Measurements from ENCODE around the gene PANK4. TPM values are rescaled to one million over a fixed set of nuclear protein-coding genes. Genes with fewer than 3 reads are reported as not detected.

PANK4 gene
- total RNA-seq, 1 donor from 2014 or later, result 26.3 TPM

DNA sequence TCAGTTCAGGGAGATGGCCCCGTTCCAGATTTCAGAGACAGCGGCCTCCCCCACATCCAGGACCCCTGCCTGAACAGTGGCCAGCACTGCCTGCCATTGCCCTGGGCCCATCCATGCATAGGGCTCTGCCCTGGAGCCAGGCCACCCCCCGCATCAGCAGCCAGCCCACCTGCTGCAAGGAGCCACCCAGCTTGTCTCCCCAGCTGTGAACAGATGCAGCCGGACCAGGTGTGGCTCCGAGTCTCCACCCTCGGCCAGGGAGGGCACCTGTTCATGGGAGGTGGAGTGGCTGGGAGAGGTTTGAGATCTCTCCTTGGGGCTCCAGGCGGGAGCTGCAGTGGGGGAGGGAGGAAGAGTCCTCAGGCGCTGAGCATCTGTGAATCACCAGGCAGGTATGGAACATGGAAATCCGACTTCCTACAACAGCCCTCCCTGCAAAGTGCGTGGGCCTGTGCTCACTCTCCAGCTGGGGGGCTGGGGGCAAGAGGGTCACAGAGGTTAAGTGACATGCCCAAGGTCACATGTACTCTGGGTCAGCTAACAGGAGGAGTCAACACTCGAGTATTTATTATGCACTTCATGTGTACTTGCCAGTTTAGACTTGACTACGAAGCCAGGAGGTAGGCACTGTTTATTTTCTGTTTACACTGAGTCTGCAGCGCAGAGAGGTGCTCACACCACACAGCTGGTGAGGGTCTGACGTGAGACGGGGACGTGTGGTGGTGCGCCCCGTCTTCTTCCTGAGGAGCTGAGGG lies 8.5 kb upstream of the PANK4 start:
- H3K79me2 ChIP-seq (ENCODE audit: insufficient read depth, low read length), result no peaks in the 10 kb centered on the region
- H3K27ac ChIP-seq (ENCODE audit: low read depth, low read length), result no peak overlapping the region
- FAIRE-seq (no peak), DNase-seq (ENCODE audit: low read depth) (peak; percentile 48)
- H3K4me1 ChIP-seq (ENCODE audit: insufficient read depth, low read length), result peaks cover 38% of the 10 kb centered on the region
- Mint-ChIP-seq H3K27ac (ENCODE audit: unreplicated experiment) (no peak overlapping the region), H3K36me3 (ENCODE audit: low read depth, unreplicated experiment) (no peaks in the 10 kb centered on the region), H3K9me3 (ENCODE audit: unreplicated experiment) (no peaks in the 10 kb centered on the region), H3K4me3 (ENCODE audit: unreplicated experiment) (peak overlapping the region; percentile 50), H3K4me1 (ENCODE audit: low read depth, unreplicated experiment) (peaks cover 10% of the 10 kb centered on the region), H3K27me3 (ENCODE audit: low read depth, unreplicated experiment) (peaks cover 46% of the 10 kb centered on the region)
- H4K20me1 ChIP-seq (ENCODE audit: insufficient read depth, low read length), result no peaks in the 10 kb centered on the region
- H2AFZ ChIP-seq (ENCODE audit: low read depth, low read length), result no peak overlapping the region
- peaks cover 6% of the 10 kb centered on the region for H3K27me3 ChIP-seq (ENCODE audit: insufficient read depth, low read length)
- TF ChIP-seq, protein P1, sequence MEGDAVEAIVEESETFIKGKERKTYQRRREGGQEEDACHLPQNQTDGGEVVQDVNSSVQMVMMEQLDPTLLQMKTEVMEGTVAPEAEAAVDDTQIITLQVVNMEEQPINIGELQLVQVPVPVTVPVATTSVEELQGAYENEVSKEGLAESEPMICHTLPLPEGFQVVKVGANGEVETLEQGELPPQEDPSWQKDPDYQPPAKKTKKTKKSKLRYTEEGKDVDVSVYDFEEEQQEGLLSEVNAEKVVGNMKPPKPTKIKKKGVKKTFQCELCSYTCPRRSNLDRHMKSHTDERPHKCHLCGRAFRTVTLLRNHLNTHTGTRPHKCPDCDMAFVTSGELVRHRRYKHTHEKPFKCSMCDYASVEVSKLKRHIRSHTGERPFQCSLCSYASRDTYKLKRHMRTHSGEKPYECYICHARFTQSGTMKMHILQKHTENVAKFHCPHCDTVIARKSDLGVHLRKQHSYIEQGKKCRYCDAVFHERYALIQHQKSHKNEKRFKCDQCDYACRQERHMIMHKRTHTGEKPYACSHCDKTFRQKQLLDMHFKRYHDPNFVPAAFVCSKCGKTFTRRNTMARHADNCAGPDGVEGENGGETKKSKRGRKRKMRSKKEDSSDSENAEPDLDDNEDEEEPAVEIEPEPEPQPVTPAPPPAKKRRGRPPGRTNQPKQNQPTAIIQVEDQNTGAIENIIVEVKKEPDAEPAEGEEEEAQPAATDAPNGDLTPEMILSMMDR (IDR thresholded peaks at IDR 0.05; ENCODE audit: insufficient read depth, low read depth, low read length), result no peak
- no peak for TF ChIP-seq EZH2 (IDR thresholded peaks at IDR 0.05; ENCODE audit: insufficient read depth, low read length)
- no peak overlapping the region for H3K4me3 ChIP-seq (ENCODE audit: insufficient read depth, low read depth, low read length)
- no peaks in the 10 kb centered on the region for H3K9me3 ChIP-seq (ENCODE audit: insufficient read depth, low read depth, low read length)
- no peaks in the 10 kb centered on the region for H3K36me3 ChIP-seq (ENCODE audit: insufficient read depth, low read length)
- H3K9ac ChIP-seq (ENCODE audit: low read length), result no peak overlapping the region
- H3K4me2 ChIP-seq (ENCODE audit: low read length), result peak overlapping the region; percentile 72

DNA sequence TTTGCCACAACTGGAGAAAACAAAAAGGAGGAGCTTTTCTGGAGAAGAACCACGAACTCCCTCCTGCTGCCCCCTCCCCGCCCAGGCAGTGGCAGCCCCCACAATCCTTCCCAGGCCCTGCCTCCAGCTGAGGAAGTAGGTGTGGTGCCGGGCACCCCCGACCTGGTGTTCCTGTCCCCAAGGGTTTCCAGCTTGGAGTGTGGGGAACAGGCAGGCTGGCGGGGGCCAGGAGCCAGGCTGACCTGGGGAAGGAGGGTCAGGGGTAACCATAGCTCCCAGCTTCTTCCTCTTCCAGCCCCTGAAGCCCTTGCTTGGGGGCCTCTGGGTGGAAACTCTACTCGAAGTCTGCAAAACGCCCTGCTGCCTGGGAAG lies 7.9 kb upstream of the PANK4 start:
- H3K4me3 ChIP-seq (ENCODE audit: insufficient read depth, low read depth, low read length), result no peak overlapping the region
- H4K20me1 ChIP-seq (ENCODE audit: insufficient read depth, low read length), result no peaks in the 10 kb centered on the region
- H3K27me3 Mint-ChIP-seq (ENCODE audit: low read depth, unreplicated experiment), result peaks cover 46% of the 10 kb centered on the region
- H3K27ac Mint-ChIP-seq (ENCODE audit: unreplicated experiment), result no peak overlapping the region
- no peaks in the 10 kb centered on the region for H3K9me3 Mint-ChIP-seq (ENCODE audit: unreplicated experiment)
- DNase-seq (ENCODE audit: low read depth), result no peak
- H3K4me3 Mint-ChIP-seq (ENCODE audit: unreplicated experiment), result no peak overlapping the region
- H3K27me3 ChIP-seq (ENCODE audit: insufficient read depth, low read length), result peaks cover 6% of the 10 kb centered on the region
- peak overlapping the region; percentile 72 for H3K4me2 ChIP-seq (ENCODE audit: low read length)
- no peak for FAIRE-seq
- no peaks in the 10 kb centered on the region for H3K9me3 ChIP-seq (ENCODE audit: insufficient read depth, low read depth, low read length)
- no peak overlapping the region for H3K9ac ChIP-seq (ENCODE audit: low read length)
- H3K27ac ChIP-seq (ENCODE audit: low read depth, low read length), result no peak overlapping the region
- no peaks in the 10 kb centered on the region for H3K36me3 ChIP-seq (ENCODE audit: insufficient read depth, low read length)
- no peaks in the 10 kb centered on the region for H3K79me2 ChIP-seq (ENCODE audit: insufficient read depth, low read length)
- no peak overlapping the region for H2AFZ ChIP-seq (ENCODE audit: low read depth, low read length)
- H3K4me1 Mint-ChIP-seq (ENCODE audit: low read depth, unreplicated experiment), result peaks cover 10% of the 10 kb centered on the region
- H3K4me1 ChIP-seq (ENCODE audit: insufficient read depth, low read length), result peaks cover 40% of the 10 kb centered on the region
- H3K36me3 Mint-ChIP-seq (ENCODE audit: low read depth, unreplicated experiment), result no peaks in the 10 kb centered on the region
- TF ChIP-seq, protein P1 (IDR thresholded peaks at IDR 0.05; ENCODE audit: insufficient read depth, low read depth, low read length), result no peak
- no peak for TF ChIP-seq EZH2 (IDR thresholded peaks at IDR 0.05; ENCODE audit: insufficient read depth, low read length)

DNA sequence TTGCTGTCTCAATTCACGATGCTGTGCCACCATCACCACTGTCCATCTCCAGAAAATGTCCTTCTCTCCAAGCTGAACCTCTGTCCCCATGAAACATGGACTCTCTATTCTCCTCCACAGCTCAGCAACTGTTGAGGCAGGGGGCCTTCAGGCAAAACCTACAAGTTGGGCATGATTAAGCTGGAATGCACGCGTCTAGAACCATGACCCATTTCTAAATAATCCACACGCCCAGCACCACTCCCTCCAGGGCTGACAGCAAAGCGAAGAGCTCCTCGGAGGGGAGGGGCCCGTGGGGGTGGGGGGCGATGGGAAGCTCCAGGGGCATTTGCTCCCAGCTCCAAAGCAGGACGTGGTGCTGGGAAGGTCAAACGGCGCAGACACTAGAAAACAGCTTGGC lies 7.0 kb upstream of the PANK4 start:
- Histone ChIP-seq H3K4me2 (ENCODE audit: low read length) (peak overlapping the region; percentile 71), H3K36me3 (ENCODE audit: insufficient read depth, low read length) (no peaks in the 10 kb centered on the region), H2AFZ (ENCODE audit: low read depth, low read length) (no peak overlapping the region), H3K4me3 (ENCODE audit: insufficient read depth, low read depth, low read length) (no peak overlapping the region), H4K20me1 (ENCODE audit: insufficient read depth, low read length) (no peaks in the 10 kb centered on the region), H3K27me3 (ENCODE audit: insufficient read depth, low read length) (peaks cover 6% of the 10 kb centered on the region), H3K27ac (ENCODE audit: low read depth, low read length) (peak overlapping the region; percentile 21), H3K79me2 (ENCODE audit: insufficient read depth, low read length) (no peaks in the 10 kb centered on the region), H3K9me3 (ENCODE audit: insufficient read depth, low read depth, low read length) (no peaks in the 10 kb centered on the region), H3K9ac (ENCODE audit: low read length) (peak overlapping the region; percentile 15), H3K4me1 (ENCODE audit: insufficient read depth, low read length) (peaks cover 40% of the 10 kb centered on the region)
- H3K27ac Mint-ChIP-seq (ENCODE audit: unreplicated experiment), result no peak overlapping the region
- TF ChIP-seq, protein P1 (IDR thresholded peaks at IDR 0.05; ENCODE audit: insufficient read depth, low read depth, low read length), result no peak
- no peak for TF ChIP-seq EZH2 (IDR thresholded peaks at IDR 0.05; ENCODE audit: insufficient read depth, low read length)
- H3K36me3 Mint-ChIP-seq (ENCODE audit: low read depth, unreplicated experiment), result no peaks in the 10 kb centered on the region
- no peak overlapping the region for H3K4me3 Mint-ChIP-seq (ENCODE audit: unreplicated experiment)
- H3K4me1 Mint-ChIP-seq (ENCODE audit: low read depth, unreplicated experiment), result peaks cover 10% of the 10 kb centered on the region
- DNase-seq (ENCODE audit: low read depth), result peak; percentile 58
- FAIRE-seq, result peak; percentile 50
- H3K9me3 Mint-ChIP-seq (ENCODE audit: unreplicated experiment), result no peaks in the 10 kb centered on the region
- peaks cover 42% of the 10 kb centered on the region for H3K27me3 Mint-ChIP-seq (ENCODE audit: low read depth, unreplicated experiment)
